NCI-H1436 treated with DMSO at 0.1 percent for 48 hours (cell line): ENCODE data around the gene MAP3K5.

Experiments used
- DNase-seq: peaks from one replicate; lab custom pipeline; 2025; lab: John Stamatoyannopoulos, UW

The MAP3K5 gene

GRCh38 chr6:136644597-136644952 lies 147.7 kb downstream of the MAP3K5 start:
- DNase-seq = no peak

GRCh38 chr6:136643850-136644596 lies 148.3 kb downstream of the MAP3K5 start:
- DNase-seq = peak; percentile 47

GRCh38 chr6:136641873-136642465 lies 150.3 kb downstream of the MAP3K5 start:
- DNase-seq = no peak

DNA sequence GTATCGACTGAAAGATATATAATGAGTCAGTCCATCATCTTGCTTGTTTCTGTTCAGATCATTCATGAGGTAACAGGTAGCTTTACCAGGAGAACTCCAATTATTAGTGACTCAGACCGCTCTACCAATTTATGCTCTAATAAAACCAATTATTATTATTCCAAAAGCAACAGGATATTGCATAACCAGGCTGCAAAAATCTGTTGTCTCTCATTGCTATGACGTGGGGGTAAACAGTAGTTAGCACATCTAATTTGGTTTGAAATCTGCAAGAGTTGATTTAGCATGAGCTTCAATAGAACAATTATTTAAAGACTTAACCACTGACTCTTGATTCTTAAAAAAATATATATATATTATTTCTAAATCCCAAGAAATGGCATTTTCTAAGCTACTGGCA lies 151.1 kb downstream of the MAP3K5 start:
- DNase-seq = no peak

DNA sequence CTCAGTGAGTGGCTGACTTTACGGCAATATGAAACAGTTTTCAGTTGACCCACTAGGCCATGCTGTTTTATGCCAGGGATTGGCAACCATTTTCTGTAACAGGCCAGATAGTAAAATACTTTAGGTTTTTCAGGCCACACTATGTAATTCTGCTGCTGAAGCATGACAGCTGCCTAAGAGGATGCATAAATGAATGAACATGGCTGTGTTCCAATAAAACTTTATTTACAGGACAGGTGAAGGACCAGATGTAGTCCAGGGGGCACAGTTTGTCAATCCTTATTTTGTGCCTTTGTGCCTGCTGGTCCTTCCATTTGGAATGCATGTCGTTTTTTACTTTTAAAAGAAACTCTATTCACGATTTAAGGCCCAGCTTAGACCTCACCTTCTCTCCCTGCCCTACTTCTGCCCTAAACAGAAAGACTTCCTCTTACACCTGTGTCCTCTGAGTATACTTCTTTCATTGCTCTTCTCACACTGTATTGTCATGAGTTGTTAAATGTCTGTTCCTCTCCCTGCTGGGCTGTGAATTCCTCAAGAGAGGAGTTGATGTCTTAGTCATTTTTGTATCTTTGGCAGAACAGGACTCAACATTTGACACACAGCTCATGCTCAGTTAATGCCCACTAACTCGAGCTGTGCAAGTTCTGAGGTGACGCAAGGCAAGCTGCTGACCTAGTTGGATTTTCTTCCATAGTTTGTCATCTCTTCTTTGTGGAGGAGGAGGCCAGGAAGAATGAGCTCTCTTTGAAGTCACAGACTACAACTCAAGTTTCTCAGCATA lies 152.0 kb downstream of the MAP3K5 start:
- DNase-seq = no peak

DNA sequence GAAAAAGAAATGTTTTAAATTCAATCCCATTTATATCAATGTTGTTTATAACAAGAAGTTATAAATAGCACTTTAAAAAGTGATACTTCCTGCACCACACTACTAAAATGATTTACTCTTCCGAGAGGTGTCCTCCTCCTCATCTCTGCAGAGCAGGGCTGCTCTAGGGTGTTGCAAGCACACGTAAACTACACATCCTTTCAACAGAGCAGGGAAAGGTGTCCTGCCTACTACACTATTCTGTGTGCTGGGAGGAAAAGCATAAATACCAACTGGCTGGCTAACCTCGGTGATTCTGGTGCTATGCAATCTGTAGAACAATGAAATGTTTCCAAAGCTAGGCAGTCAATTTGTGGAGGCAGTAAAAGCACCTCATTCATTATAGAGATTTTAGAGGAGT lies 152.6 kb downstream of the MAP3K5 start:
- DNase-seq = no peak

DNA sequence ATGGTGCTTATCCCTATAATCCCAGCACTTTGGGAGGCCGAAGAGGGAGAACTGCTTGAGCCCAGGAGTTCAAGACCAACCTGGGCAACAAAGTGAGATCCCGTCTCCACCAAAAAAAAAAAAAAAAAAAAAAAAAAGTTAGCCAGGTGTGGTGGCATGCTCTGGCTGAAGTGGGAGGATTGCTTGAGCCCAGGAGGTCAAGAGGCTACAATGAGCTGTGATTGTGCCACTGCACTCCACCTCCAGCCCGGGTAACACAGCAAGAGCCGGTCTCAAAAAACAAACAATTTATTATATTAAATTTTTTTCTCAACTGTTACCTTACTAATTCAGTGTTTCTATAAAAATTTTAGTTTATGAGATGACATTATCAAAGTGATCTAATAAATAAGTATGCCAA lies 156.7 kb downstream of the MAP3K5 start:
- no peak for DNase-seq

- no peak for DNase-seq
These were observed 158.9 kb downstream of the MAP3K5 start for GRCh38 chr6:136633355-136633754.

- no peak for DNase-seq
These were observed 163.3 kb downstream of the MAP3K5 start for GRCh38 chr6:136628996-136629395.

DNA sequence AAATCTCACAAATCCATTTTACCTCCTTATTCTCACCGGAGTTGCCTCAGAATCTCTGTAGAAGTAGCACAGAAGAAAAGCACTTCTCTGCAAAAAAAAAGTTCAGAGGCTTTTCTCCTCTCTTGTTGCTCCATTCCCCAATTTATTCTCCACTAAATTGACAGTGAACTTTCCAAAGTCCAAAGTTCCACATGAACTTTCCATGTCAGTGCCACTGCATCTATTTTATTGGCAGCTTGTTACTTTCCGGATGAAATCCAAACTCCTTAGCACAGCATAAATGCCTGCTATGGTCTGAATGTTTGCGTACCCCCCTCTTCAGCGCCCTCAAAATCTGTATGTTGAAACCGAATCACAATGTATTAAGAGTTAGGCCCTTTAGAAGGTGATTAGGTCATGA lies 165.1 kb downstream of the MAP3K5 start:
- DNase-seq = no peak

DNA sequence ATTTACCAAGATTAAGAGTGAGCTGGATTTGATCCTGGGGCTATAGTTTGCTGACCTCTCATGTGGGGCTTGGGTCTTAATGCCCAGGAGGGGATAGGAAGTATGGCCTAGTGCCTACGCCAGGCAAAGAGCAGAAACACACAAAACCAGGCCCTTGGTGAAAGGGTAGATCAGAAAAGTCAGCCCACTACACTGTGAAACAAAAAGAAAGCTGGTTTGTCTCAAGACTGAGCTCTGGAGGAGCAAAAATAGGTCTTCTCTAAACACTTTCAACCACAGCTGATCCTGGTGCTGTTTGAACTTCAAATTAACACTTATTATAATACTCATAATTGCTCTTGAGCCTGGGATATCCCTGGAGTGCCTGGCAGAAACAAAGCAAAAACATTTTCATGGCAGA lies 167.0 kb downstream of the MAP3K5 start:
- DNase-seq = no peak

DNA sequence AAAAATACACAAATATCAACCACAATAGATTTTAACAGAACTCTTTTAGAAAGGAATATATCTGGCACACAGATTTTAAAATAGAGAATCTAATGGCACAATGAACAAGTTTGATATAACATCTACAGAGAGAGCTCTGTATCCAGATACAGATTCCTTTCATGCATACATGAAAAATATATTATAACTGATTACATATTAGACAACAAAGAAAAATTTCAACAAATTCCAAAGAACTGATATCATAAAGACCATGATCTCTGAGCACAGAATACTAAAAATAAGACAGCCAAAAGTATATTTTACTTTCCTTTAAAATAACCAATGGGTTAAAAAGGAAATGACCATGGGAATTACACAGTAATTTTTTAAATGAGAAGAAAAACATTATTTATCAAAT lies 167.9 kb downstream of the MAP3K5 start:
- DNase-seq = no peak

GRCh38 chr6:136618086-136618485 lies 174.2 kb downstream of the MAP3K5 start:
- no peak for DNase-seq

- DNase-seq = no peak
These were observed 175.8 kb downstream of the MAP3K5 start for GRCh38 chr6:136616527-136616926.

DNA sequence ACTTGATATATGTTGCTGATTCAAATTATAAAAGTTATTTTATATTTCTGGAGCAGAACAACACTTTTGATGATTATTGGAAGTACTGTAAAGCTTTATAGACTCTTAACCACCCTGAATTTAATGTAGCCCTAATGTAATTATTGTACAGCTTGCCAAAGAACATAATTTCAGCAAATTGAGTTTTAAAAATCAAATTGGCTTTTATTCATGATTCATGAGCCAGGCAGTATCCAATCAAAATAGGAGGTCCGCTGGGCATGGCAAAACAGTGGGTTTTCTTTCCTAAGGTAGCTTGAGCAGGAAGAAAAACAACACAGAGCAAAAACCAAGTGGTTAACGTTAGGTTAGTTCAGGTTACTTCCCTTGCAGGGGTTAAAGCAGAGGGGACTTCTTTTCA lies 177.3 kb downstream of the MAP3K5 start:
- DNase-seq = no peak

- DNase-seq = no peak
These were observed 177.9 kb downstream of the MAP3K5 start for GRCh38 chr6:136614350-136614749.

DNA sequence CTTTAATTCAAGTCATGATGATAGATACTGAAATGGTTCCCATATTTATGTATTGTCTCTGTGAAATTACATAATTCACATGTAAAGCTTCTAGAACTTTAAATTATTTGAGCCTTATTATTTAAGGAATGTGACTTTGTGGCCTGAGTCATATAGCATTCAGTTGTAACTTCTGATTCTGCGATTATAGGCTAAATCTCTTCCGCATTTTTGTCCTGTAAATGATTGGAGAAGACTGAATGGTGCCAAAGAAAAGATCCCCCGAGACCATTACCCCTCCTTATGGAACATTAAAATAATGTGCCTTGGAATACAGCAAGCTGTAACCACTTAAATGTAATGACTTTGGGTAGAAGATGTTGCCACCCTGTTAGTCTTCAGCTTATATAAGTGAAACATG lies 178.8 kb downstream of the MAP3K5 start:
- no peak for DNase-seq

DNA sequence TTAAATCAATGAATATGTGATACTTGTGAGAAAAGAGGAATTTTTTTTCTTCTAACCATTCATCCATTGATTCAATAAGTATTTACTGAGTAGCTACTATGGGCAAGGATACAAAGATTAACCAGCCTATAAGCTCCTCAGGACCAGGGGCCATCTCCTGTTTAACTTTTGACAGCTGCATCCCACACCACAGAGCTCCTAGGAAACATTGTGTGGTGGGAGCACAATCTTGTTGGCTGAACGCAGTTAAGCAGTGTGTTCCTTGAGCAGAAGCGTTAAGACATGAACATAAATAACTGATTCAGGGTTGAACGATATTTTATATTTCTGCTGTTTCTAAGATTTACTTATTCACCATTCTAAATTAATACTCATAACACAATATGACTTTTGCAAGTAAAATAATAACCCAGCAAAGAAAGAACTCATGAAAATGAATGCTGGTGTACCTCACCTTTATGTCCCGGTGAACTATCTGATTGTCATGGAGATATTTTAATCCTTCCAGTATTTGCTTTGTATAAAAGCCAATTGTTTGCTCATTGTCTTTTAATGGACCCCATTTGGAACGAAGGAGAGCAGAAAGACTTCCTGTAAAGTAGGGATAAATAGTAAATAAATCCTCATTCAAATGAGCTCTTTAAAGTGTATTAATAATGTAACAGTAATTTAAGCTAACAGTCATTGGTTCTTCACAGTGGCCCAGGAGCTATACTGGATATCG lies 179.4 kb downstream of the MAP3K5 start:
- no peak for DNase-seq

DNA sequence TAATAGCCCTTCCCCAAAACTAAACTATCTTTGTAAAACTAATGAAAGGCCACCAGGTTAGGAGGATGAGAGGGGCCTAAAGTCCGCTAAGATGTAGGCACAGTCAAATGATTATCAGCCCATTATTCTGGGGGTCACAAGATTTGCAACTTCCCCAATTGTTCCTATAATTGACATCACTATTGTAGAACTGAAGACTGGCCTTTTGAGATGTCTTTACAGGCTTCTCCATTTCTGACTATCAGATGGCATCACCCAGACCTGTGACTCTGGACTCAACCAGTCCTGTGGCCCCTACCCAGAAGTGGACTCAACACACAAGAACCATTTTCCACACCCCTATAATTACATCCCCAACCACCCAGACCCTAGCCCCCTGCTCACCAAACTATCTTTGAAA lies 180.5 kb downstream of the MAP3K5 start:
- DNase-seq = no peak

DNA sequence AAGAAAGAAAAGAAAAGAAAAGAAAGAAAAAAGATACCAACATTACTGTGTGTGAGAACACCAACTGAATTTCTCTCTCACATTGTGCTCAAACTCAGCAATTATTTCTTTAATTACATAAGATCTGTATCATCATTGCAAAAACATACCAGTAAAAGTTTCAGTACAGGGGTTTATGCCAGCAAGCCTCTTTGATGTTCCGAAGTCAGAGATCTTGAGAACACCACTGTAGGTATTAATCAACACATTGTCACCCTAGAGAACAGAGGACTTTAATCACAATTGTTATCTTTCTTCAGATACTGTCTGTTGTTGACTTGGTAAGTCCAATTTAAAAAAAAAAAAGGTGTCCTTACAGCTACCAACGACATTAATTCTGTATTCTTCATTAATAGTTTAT lies 181.1 kb downstream of the MAP3K5 start:
- DNase-seq = no peak

GRCh38 chr6:136609873-136610706 lies 182.2 kb downstream of the MAP3K5 start:
- DNase-seq = peak; percentile 32

- no peak for DNase-seq
These were observed 183.3 kb downstream of the MAP3K5 start for GRCh38 chr6:136608991-136609390.
